Left forelimb (tissue), 1 donor: ENCODE measurements around the gene FMN2.
"Not testable (repeated sequence)": the region's sequence is repeated elsewhere in the genome, so short reads cannot be mapped to it uniquely, and the experiment has no call there.

Experiments used
- DNase-seq: peaks from one replicate; pipeline ENCODE4 v3.0.0-alpha.2; 2018; ENCODE audit warnings: low spot score

Gene FMN2

GRCh38 chr1:240363914-240364313 is 272.2 kb downstream of the FMN2 start:
- DNase-seq, result no peak

- DNase-seq, result no peak
Measured at GRCh38 chr1:240366636-240367035, 275.0 kb downstream of the FMN2 start.

GRCh38 chr1:240385551-240385950 is 293.9 kb downstream of the FMN2 start:
- DNase-seq, result no peak

GRCh38 chr1:240385985-240386978 is 294.6 kb downstream of the FMN2 start:
- no peak for DNase-seq

GRCh38 chr1:240387051-240387450 is 295.4 kb downstream of the FMN2 start:
- no peak for DNase-seq

- DNase-seq, result no peak
Measured at GRCh38 chr1:240391660-240392260, 300.1 kb downstream of the FMN2 start.

- DNase-seq, result no peak
Measured at GRCh38 chr1:240394353-240394752, 302.7 kb downstream of the FMN2 start.

GRCh38 chr1:240395336-240395735 is 303.7 kb downstream of the FMN2 start:
- DNase-seq, result no peak

GRCh38 chr1:240399381-240399780 is 307.7 kb downstream of the FMN2 start:
- DNase-seq, result no peak

GRCh38 chr1:240401731-240402130 is 310.0 kb downstream of the FMN2 start:
- no peak for DNase-seq

- DNase-seq, result no peak
Measured at GRCh38 chr1:240402326-240402725, 310.6 kb downstream of the FMN2 start.

- no peak for DNase-seq
Measured at GRCh38 chr1:240404286-240404685, 312.6 kb downstream of the FMN2 start.

- DNase-seq, result no peak
Measured at GRCh38 chr1:240405751-240406150, 314.1 kb downstream of the FMN2 start.

GRCh38 chr1:240407407-240407806 is 315.7 kb downstream of the FMN2 start:
- DNase-seq, result no peak

GRCh38 chr1:240409615-240410014 is 317.9 kb downstream of the FMN2 start:
- no peak for DNase-seq

GRCh38 chr1:240413732-240414131 is 322.0 kb downstream of the FMN2 start:
- DNase-seq, result no peak

- no peak for DNase-seq
Measured at GRCh38 chr1:240414237-240414636, 322.6 kb downstream of the FMN2 start.

GRCh38 chr1:240415011-240415410 is 323.3 kb downstream of the FMN2 start:
- not testable (repeated sequence) for DNase-seq

GRCh38 chr1:240415532-240415931 is 323.8 kb downstream of the FMN2 start:
- DNase-seq, result no peak

- DNase-seq, result no peak
Measured at GRCh38 chr1:240417317-240417716, 325.6 kb downstream of the FMN2 start.

- no peak for DNase-seq
Measured at GRCh38 chr1:240420766-240421165, 329.1 kb downstream of the FMN2 start.

GRCh38 chr1:240423246-240423924 is 331.7 kb downstream of the FMN2 start:
- no peak for DNase-seq
